ENCODE data around the gene SIDT1. TPM values are rescaled to one million over a fixed set of nuclear protein-coding genes. Genes with fewer than 3 reads are reported as not detected.

Gene SIDT1
- total RNA-seq, 3 donors from 2014 or later (not counting 1 experiment from before 2014, with no cell fraction given) = 86.9 to 136 (median 101) TPM

GRCh38 chr3:113535898-113536297 is 3.5 kb downstream of the SIDT1 start:
- H3K4me1 ChIP-seq (ENCODE audit: control insufficient read depth, insufficient read depth, low read length) = peaks cover 37% of the 10 kb centered on the region

GRCh38 chr3:113536627-113537101 is 4.3 kb downstream of the SIDT1 start:
- Mint-ChIP-seq H3K27ac (peak overlapping the region; percentile 98 to 100), H3K36me3 (no peaks in the 10 kb centered on the region), H3K27me3 (ENCODE audit: low read depth in 2 of 2) (no peaks in the 10 kb centered on the region), H3K4me1 (peaks cover 78 to 82% of the 10 kb centered on the region in 2 donors), H3K4me3 (peak overlapping the region; percentile 74), H3K9me3 (no peaks in the 10 kb centered on the region)
- no peak for ATAC-seq
- TF ChIP-seq CTCF (IDR thresholded peaks at IDR 0.05) = no peak
- H3K4me3 ChIP-seq (ENCODE audit: low read length) = no peak overlapping the region
- H3K27me3 ChIP-seq (ENCODE audit: control insufficient read depth, insufficient read depth, low read length) = no peaks in the 10 kb centered on the region
- peaks cover 31% of the 10 kb centered on the region for H3K4me1 ChIP-seq (ENCODE audit: control insufficient read depth, insufficient read depth, low read length)
- no peak overlapping the region for H3K27ac ChIP-seq (ENCODE audit: low read length)
- DNase-seq = no peak
- intact Hi-C loops (cut with micrococcal nuclease) = no loop called here
- H3K9me3 ChIP-seq (ENCODE audit: control insufficient read depth, insufficient read depth, low read length) = peaks cover 3% of the 10 kb centered on the region
- peaks cover 6% of the 10 kb centered on the region for H3K36me3 ChIP-seq (ENCODE audit: control insufficient read depth, insufficient read depth, low read length)

More at GRCh38 chr3:113535898-113536297, 3.5 kb downstream of the SIDT1 start:
- H3K27ac ChIP-seq (ENCODE audit: low read length) = no peak overlapping the region
- H3K9me3 ChIP-seq (ENCODE audit: control insufficient read depth, insufficient read depth, low read length) = no peaks in the 10 kb centered on the region
- 88% methylated on average over 5 of the region's 5 CpGs for WGBS (ENCODE audit: insufficient coverage)
- peaks cover 82% of the 10 kb centered on the region in 2 donors for H3K4me1 Mint-ChIP-seq
- ATAC-seq = no peak
- peak overlapping the region; percentile 74 for H3K4me3 Mint-ChIP-seq
- no peaks in the 10 kb centered on the region for H3K27me3 Mint-ChIP-seq (ENCODE audit: low read depth in 2 of 2)
- H3K4me3 ChIP-seq (ENCODE audit: low read length) = no peak overlapping the region
- intact Hi-C loops (cut with micrococcal nuclease) = no loop called here
- DNase-seq = peak in 1 of 2 donors; percentile 50
- peak; percentile 49 for TF ChIP-seq CTCF (IDR thresholded peaks at IDR 0.05)
- H3K27me3 ChIP-seq (ENCODE audit: control insufficient read depth, insufficient read depth, low read length) = no peaks in the 10 kb centered on the region
- no peaks in the 10 kb centered on the region for H3K36me3 Mint-ChIP-seq
- H3K27ac Mint-ChIP-seq = peak overlapping the region; percentile 98 to 100
- peaks cover 4% of the 10 kb centered on the region for H3K36me3 ChIP-seq (ENCODE audit: control insufficient read depth, insufficient read depth, low read length)
- H3K9me3 Mint-ChIP-seq = no peaks in the 10 kb centered on the region

- no peak overlapping the region for H3K27ac ChIP-seq (ENCODE audit: low read length)
- intact Hi-C loops (cut with micrococcal nuclease) = no loop called here
- ATAC-seq (no peak), DNase-seq (no peak)
- no peak overlapping the region for H3K4me3 ChIP-seq (ENCODE audit: low read length)
- peaks cover 73 to 77% of the 10 kb centered on the region in 2 donors for H3K4me1 Mint-ChIP-seq
- H3K27ac Mint-ChIP-seq = peak overlapping the region; percentile 98 to 100
- TF ChIP-seq CTCF (IDR thresholded peaks at IDR 0.05) = no peak
- H3K36me3 ChIP-seq (ENCODE audit: control insufficient read depth, insufficient read depth, low read length) = peaks cover 6% of the 10 kb centered on the region
- no peaks in the 10 kb centered on the region for H3K36me3 Mint-ChIP-seq
- H3K4me3 Mint-ChIP-seq = peak overlapping the region; percentile 74
- no peaks in the 10 kb centered on the region for H3K27me3 ChIP-seq (ENCODE audit: control insufficient read depth, insufficient read depth, low read length)
- no peaks in the 10 kb centered on the region for H3K27me3 Mint-ChIP-seq (ENCODE audit: low read depth in 2 of 2)
- no peaks in the 10 kb centered on the region for H3K9me3 Mint-ChIP-seq
- H3K4me1 ChIP-seq (ENCODE audit: control insufficient read depth, insufficient read depth, low read length) = peaks cover 31% of the 10 kb centered on the region
- H3K9me3 ChIP-seq (ENCODE audit: control insufficient read depth, insufficient read depth, low read length) = peaks cover 3% of the 10 kb centered on the region
These were observed 4.8 kb downstream of the SIDT1 start for GRCh38 chr3:113537155-113537554.

- DNase-seq = no peak
- H3K4me1 Mint-ChIP-seq = peaks cover 62 to 64% of the 10 kb centered on the region in 2 donors
- H3K36me3 ChIP-seq (ENCODE audit: control insufficient read depth, insufficient read depth, low read length) = peaks cover 16% of the 10 kb centered on the region
These were observed 9.2 kb downstream of the SIDT1 start for GRCh38 chr3:113541519-113541918.

More at GRCh38 chr3:113541519-113541918, 9.2 kb downstream of the SIDT1 start:
- Mint-ChIP-seq H3K27ac (no peak overlapping the region), H3K4me3 (no peak overlapping the region), H3K36me3 (peaks cover 14% of the 10 kb centered on the region), H3K27me3 (ENCODE audit: low read depth in 2 of 2) (no peaks in the 10 kb centered on the region), H3K9me3 (no peaks in the 10 kb centered on the region)
- no peak overlapping the region for H3K4me3 ChIP-seq (ENCODE audit: low read length)
- H3K4me1 ChIP-seq (ENCODE audit: control insufficient read depth, insufficient read depth, low read length) = peaks cover 9% of the 10 kb centered on the region
- H3K9me3 ChIP-seq (ENCODE audit: control insufficient read depth, insufficient read depth, low read length) = peaks cover 3% of the 10 kb centered on the region
- ATAC-seq = no peak
- H3K27me3 ChIP-seq (ENCODE audit: control insufficient read depth, insufficient read depth, low read length) = no peaks in the 10 kb centered on the region
- WGBS (ENCODE audit: insufficient coverage) = no CpG with 5 or more reads among the region's 2 CpGs
- intact Hi-C loops (cut with micrococcal nuclease) = no loop called here
- no peak overlapping the region for H3K27ac ChIP-seq (ENCODE audit: low read length)
- no peak for TF ChIP-seq CTCF (IDR thresholded peaks at IDR 0.05)
